Activated CD8-positive, alpha-beta memory T cell treated with anti-CD3 and anti-CD28 coated beads for 48 hours (primary cell): ENCODE results near the gene STPG4.

Experiments used
- DNase-seq, 3 experiments: peaks; one replicate each; pipeline ENCODE4 v3.0.0-alpha.2; 2020; ENCODE audit warnings: low read depth in 2 of 3, low spot score in 2 of 3

STPG4 gene

GRCh38 chr2:47091118-47091517 lies 64.0 kb downstream of the STPG4 start:
- no peak for DNase-seq

GRCh38 chr2:47089083-47089464 lies 66.0 kb downstream of the STPG4 start:
- DNase-seq = no peak

GRCh38 chr2:47088371-47089082 lies 66.6 kb downstream of the STPG4 start:
- no peak for DNase-seq

GRCh38 chr2:47087051-47087450 lies 68.1 kb downstream of the STPG4 start:
- DNase-seq = no peak

GRCh38 chr2:47086571-47086970 lies 68.5 kb downstream of the STPG4 start:
- DNase-seq = no peak

GRCh38 chr2:47086054-47086471 lies 69.0 kb downstream of the STPG4 start:
- DNase-seq = no peak

- DNase-seq = no peak
Measured at GRCh38 chr2:47083886-47084687, 71.0 kb downstream of the STPG4 start.

GRCh38 chr2:47083485-47083884 lies 71.6 kb downstream of the STPG4 start:
- no peak for DNase-seq

- no peak for DNase-seq
Measured at GRCh38 chr2:47083005-47083404, 72.1 kb downstream of the STPG4 start.

- DNase-seq = no peak
Measured at GRCh38 chr2:47080888-47081301, 74.2 kb downstream of the STPG4 start.

GRCh38 chr2:47079515-47080412 lies 75.3 kb downstream of the STPG4 start:
- DNase-seq = no peak

GRCh38 chr2:47078541-47079482 lies 76.3 kb downstream of the STPG4 start:
- no peak for DNase-seq

- DNase-seq = no peak
Measured at GRCh38 chr2:47077442-47078117, 77.5 kb downstream of the STPG4 start.

- DNase-seq = no peak
Measured at GRCh38 chr2:47076586-47077441, 78.3 kb downstream of the STPG4 start.

GRCh38 chr2:47076126-47076506 lies 79.0 kb downstream of the STPG4 start:
- DNase-seq = no peak

GRCh38 chr2:47075361-47076125 lies 79.6 kb downstream of the STPG4 start:
- DNase-seq = no peak

GRCh38 chr2:47074691-47075090 lies 80.4 kb downstream of the STPG4 start:
- no peak for DNase-seq

- DNase-seq = no peak
Measured at GRCh38 chr2:47073641-47074040, 81.5 kb downstream of the STPG4 start.
